Mucosa of descending colon (tissue), 3 donors: ENCODE results near the gene FGF19. TPM values are rescaled to one million over a fixed set of nuclear protein-coding genes. Genes with fewer than 3 reads are reported as not detected.

Experiments
- ATAC-seq: fragments of 200-7000 bp; cut with Tn5 transposase; one replicate; pipeline ENCODE4 v1.9.1; 2020; ENCODE audit warnings: mild to moderate bottlenecking, moderate library complexity
- DNase-seq, 3 donors: peaks; one replicate each; pipeline ENCODE4 v3.0.0-alpha.2; 2020
- H3K36me3 ChIP-seq: fragments of 200-600 bp; one replicate; pipeline ENCODE4 v1.8.0; 2021; ENCODE audit warnings: low read depth, mild to moderate bottlenecking
- H3K4me1 ChIP-seq: fragments of 200-600 bp; one replicate; pipeline ENCODE4 v1.8.0; 2021; ENCODE audit warnings: low read depth, mild to moderate bottlenecking
- H3K4me3 ChIP-seq: fragments of 200-600 bp; one replicate; pipeline ENCODE4 v1.8.0; 2021; ENCODE audit warnings: mild to moderate bottlenecking
- H3K9me3 ChIP-seq: fragments of 200-600 bp; one replicate; pipeline ENCODE4 v1.8.0; 2021; ENCODE audit warnings: mild to moderate bottlenecking
- intact Hi-C, 2 donors: fragments of 100-400 bp; cut with DNase I in 1 of 2; cut with micrococcal nuclease in 1 of 2; formaldehyde crosslinking; loops; one replicate each; pipeline versions ENCODE4 v1.11.0 to v1.11.1; 2022; cut with DNase I, micrococcal nuclease
- total RNA-seq, 3 donors: library from RNA; stranded (reverse); fragmentation: NEBNext Ultra II Directional in 2 of 3; extraction: Animal tissue kit (Norgen Biotek cat#: 25700) in 2 of 3; gene quantifications; one replicate each; pipeline versions ENCODE4 v1.2.1 to v1.2.4, GENCODE V29; 2021 to 2023
- TF ChIP-seq, protein P1 (sequence below): fragments of 200-600 bp; IDR thresholded peaks from one replicate; pipeline ENCODE4 v1.8.0; 2022; ENCODE audit warnings: antibody characterized with exemption, mild to moderate bottlenecking
- donor health status: DM: no; HTN: no; CAD: no; lungs with moderate emphysema.
- donor health status: DM: no; HTN: no; CAD: no.
- donor health status: DM: no; HTN: yes; CAD: no.

The FGF19 gene
- total RNA-seq, 3 donors from 2014 or later: not detected

GRCh38 chr11:69716891-69717747 lies 13.3 kb upstream of the FGF19 start:
- no peak for DNase-seq
- Histone ChIP-seq H3K9me3 (no peaks in the 10 kb centered on the region), H3K4me1 (no peaks in the 10 kb centered on the region), H3K36me3 (no peaks in the 10 kb centered on the region), H3K4me3 (no peak overlapping the region)
- intact Hi-C loops: no loop called here
- TF ChIP-seq, protein P1, sequence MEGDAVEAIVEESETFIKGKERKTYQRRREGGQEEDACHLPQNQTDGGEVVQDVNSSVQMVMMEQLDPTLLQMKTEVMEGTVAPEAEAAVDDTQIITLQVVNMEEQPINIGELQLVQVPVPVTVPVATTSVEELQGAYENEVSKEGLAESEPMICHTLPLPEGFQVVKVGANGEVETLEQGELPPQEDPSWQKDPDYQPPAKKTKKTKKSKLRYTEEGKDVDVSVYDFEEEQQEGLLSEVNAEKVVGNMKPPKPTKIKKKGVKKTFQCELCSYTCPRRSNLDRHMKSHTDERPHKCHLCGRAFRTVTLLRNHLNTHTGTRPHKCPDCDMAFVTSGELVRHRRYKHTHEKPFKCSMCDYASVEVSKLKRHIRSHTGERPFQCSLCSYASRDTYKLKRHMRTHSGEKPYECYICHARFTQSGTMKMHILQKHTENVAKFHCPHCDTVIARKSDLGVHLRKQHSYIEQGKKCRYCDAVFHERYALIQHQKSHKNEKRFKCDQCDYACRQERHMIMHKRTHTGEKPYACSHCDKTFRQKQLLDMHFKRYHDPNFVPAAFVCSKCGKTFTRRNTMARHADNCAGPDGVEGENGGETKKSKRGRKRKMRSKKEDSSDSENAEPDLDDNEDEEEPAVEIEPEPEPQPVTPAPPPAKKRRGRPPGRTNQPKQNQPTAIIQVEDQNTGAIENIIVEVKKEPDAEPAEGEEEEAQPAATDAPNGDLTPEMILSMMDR: no peak
- no peak for ATAC-seq

GRCh38 chr11:69716099-69716498 lies 12.3 kb upstream of the FGF19 start:
- no peaks in the 10 kb centered on the region for H3K36me3 ChIP-seq
- TF ChIP-seq, protein P1: no peak

DNA sequence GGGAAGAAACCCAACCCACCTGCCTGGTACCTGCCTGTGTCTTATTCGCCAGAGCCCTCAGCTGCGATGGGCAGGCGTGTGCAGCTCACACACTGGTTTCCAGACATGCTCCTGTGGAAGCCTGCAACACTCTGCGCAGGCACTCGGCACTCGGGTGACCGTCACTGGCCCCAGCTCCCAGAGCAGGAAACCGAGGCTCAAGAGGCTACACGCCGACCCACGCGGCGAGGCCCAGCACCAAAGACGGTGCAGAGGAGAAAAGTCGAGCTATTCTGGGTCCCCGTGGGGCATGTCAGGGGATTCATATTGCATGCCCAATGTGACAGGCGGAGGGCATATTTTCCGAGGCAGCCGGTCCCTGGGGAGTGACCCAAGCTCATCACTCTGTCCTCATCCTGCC lies 11.6 kb upstream of the FGF19 start:
- TF ChIP-seq, protein P1: no peak
- H3K36me3 ChIP-seq: no peaks in the 10 kb centered on the region
- H3K9me3 ChIP-seq: no peaks in the 10 kb centered on the region
- DNase-seq (no peak), ATAC-seq (no peak)
- intact Hi-C loops: no loop called here
- H3K4me1 ChIP-seq: no peaks in the 10 kb centered on the region
- no peak overlapping the region for H3K4me3 ChIP-seq

More at GRCh38 chr11:69716099-69716498, 12.3 kb upstream of the FGF19 start:
- Histone ChIP-seq H3K9me3 (no peaks in the 10 kb centered on the region), H3K4me3 (no peak overlapping the region), H3K4me1 (no peaks in the 10 kb centered on the region)
- intact Hi-C loops: no loop called here
- ATAC-seq (no peak), DNase-seq (no peak)

- H3K36me3 ChIP-seq: no peaks in the 10 kb centered on the region
- TF ChIP-seq, protein P1: no peak
- no peak overlapping the region for H3K4me3 ChIP-seq
- intact Hi-C loops: no loop called here
- no peak for DNase-seq
- no peak for ATAC-seq
- no peaks in the 10 kb centered on the region for H3K9me3 ChIP-seq
- no peaks in the 10 kb centered on the region for H3K4me1 ChIP-seq
Observed at GRCh38 chr11:69711822-69712801, 8.3 kb upstream of the FGF19 start.

GRCh38 chr11:69708736-69709401 lies 5.0 kb upstream of the FGF19 start:
- TF ChIP-seq, protein P1: no peak
- intact Hi-C loops: no loop called here
- Histone ChIP-seq H3K36me3 (no peaks in the 10 kb centered on the region), H3K9me3 (no peaks in the 10 kb centered on the region), H3K4me1 (peaks cover 19% of the 10 kb centered on the region), H3K4me3 (no peak overlapping the region)
- DNase-seq (no peak), ATAC-seq (no peak)
